GM18907 (cell line): Measurements from ENCODE around the gene NHERF2.

Source experiments
- ATAC-seq: cut with Tn5 transposase; IDR thresholded peaks from one replicate; pipeline ENCODE4 v1.9.1; 2021; ENCODE audit warnings: mild to moderate bottlenecking, moderate library complexity; ENCODE audit not compliant: unreplicated experiment

The NHERF2 gene

GRCh38 chr16:2078691-2079090, 52.0 kb downstream of the NHERF2 start:
- no peak for ATAC-seq

- no peak for ATAC-seq
Measured at GRCh38 chr16:2079311-2079800, 52.7 kb downstream of the NHERF2 start.

GRCh38 chr16:2079991-2080390, 53.3 kb downstream of the NHERF2 start:
- no peak for ATAC-seq

- ATAC-seq: no peak
Measured at GRCh38 chr16:2081201-2082084, 54.7 kb downstream of the NHERF2 start.

GRCh38 chr16:2082171-2082982, 55.7 kb downstream of the NHERF2 start:
- ATAC-seq: no peak

- no peak for ATAC-seq
Measured at GRCh38 chr16:2082983-2083364, 56.3 kb downstream of the NHERF2 start.

GRCh38 chr16:2083409-2083808, 56.7 kb downstream of the NHERF2 start:
- no peak for ATAC-seq

- no peak for ATAC-seq
Measured at GRCh38 chr16:2083876-2084780, 57.4 kb downstream of the NHERF2 start.

GRCh38 chr16:2084895-2085625, 58.4 kb downstream of the NHERF2 start:
- no peak for ATAC-seq

- ATAC-seq: no peak
Measured at GRCh38 chr16:2085669-2086068, 59.0 kb downstream of the NHERF2 start.

- no peak for ATAC-seq
Measured at GRCh38 chr16:2086106-2086742, 59.5 kb downstream of the NHERF2 start.

- no peak for ATAC-seq
Measured at GRCh38 chr16:2086812-2087747, 60.4 kb downstream of the NHERF2 start.

GRCh38 chr16:2087748-2088631, 61.3 kb downstream of the NHERF2 start:
- ATAC-seq: no peak
